Large intestine (tissue), 3 donors: Measurements from ENCODE around the gene UBE2Z. TPM values are rescaled to one million over a fixed set of nuclear protein-coding genes. Genes with fewer than 3 reads are reported as not detected.
A peak's percentile ranks its signal among the peaks of the same experiment; 100 is the strongest.

Experiments
- DNase-seq, 2 donors: peaks; one replicate each; pipeline versions ENCODE4 v3.0.0 to v3.0.0-alpha.2; 2013
- H3K27ac ChIP-seq: one replicate; pipeline ENCODE4 v1.5.1; 2013; ENCODE audit warnings: low read length
- H3K27me3 ChIP-seq: 2 replicates; pipeline ENCODE4 v1.6.1; 2013; ENCODE audit warnings: low read length; ENCODE audit not compliant: control insufficient read depth, insufficient read depth
- H3K36me3 ChIP-seq: 2 replicates; pipeline ENCODE4 v1.6.1; 2013; ENCODE audit warnings: low read length; ENCODE audit not compliant: control insufficient read depth, insufficient read depth
- H3K4me1 ChIP-seq: one replicate; pipeline ENCODE4 v1.6.1; 2013; ENCODE audit warnings: low read length; ENCODE audit not compliant: control insufficient read depth, insufficient read depth
- H3K4me3 ChIP-seq: one replicate; pipeline ENCODE4 v1.5.1; 2013; ENCODE audit warnings: low read length
- H3K9me3 ChIP-seq: one replicate; pipeline ENCODE4 v1.6.1; 2013; ENCODE audit warnings: mild to moderate bottlenecking, low read depth, low read length, moderate library complexity; ENCODE audit not compliant: control insufficient read depth
- WGBS: methylation state at CpG from one replicate; pipeline ENCODE4 v1.1.5; 2013; ENCODE audit warnings: low lambda C conversion rate; ENCODE audit not compliant: insufficient coverage; 5-methylcytosine and 5-hydroxymethylcytosine counted together
- polyA plus RNA-seq: library from polyadenylated mRNA; unstranded; fragments of 120-200 nt; gene quantifications from one replicate; pipeline ENCODE4 v1.2.1, GENCODE V29; 2013

Gene UBE2Z
- polyA plus RNA-seq, 1 donor, result 75.5 TPM

GRCh38 chr17:48901241-48901640 is 7.0 kb upstream of the UBE2Z start:
- H3K4me1 ChIP-seq, result no peaks in the 10 kb centered on the region
- H3K27me3 ChIP-seq, result no peaks in the 10 kb centered on the region
- H3K4me3 ChIP-seq, result no peak overlapping the region
- H3K36me3 ChIP-seq, result peaks cover 16% of the 10 kb centered on the region
- no peak overlapping the region for H3K27ac ChIP-seq
- WGBS, result no CpG with 5 or more reads among the region's 1 CpG
- H3K9me3 ChIP-seq, result no peaks in the 10 kb centered on the region
- DNase-seq, result no peak

- no CpG with 5 or more reads among the region's 1 CpG for WGBS
- peak in 1 of 2 donors; percentile 32 for DNase-seq
- no peak overlapping the region for H3K4me3 ChIP-seq
Measured at GRCh38 chr17:48903401-48903800, 4.8 kb upstream of the UBE2Z start.

GRCh38 chr17:48904428-48904827 is 3.8 kb upstream of the UBE2Z start:
- H3K9me3 ChIP-seq, result no peaks in the 10 kb centered on the region
- no peaks in the 10 kb centered on the region for H3K27me3 ChIP-seq
- H3K4me3 ChIP-seq, result no peak overlapping the region
- no peaks in the 10 kb centered on the region for H3K36me3 ChIP-seq
- no peak for DNase-seq
- no CpG with 5 or more reads among the region's 7 CpGs for WGBS
- no peaks in the 10 kb centered on the region for H3K4me1 ChIP-seq
- H3K27ac ChIP-seq, result no peak overlapping the region

More at GRCh38 chr17:48903401-48903800, 4.8 kb upstream of the UBE2Z start:
- Histone ChIP-seq H3K36me3 (peaks cover under 1% of the 10 kb centered on the region), H3K27ac (no peak overlapping the region), H3K4me1 (no peaks in the 10 kb centered on the region), H3K27me3 (no peaks in the 10 kb centered on the region), H3K9me3 (no peaks in the 10 kb centered on the region)

- DNase-seq, result no peak
- peaks cover 15% of the 10 kb centered on the region for H3K4me1 ChIP-seq
- H3K9me3 ChIP-seq, result no peaks in the 10 kb centered on the region
- no peak overlapping the region for H3K4me3 ChIP-seq
- H3K27me3 ChIP-seq, result no peaks in the 10 kb centered on the region
- whole genome bisulfite sequencing, result no CpG with 5 or more reads among the region's 9 CpGs
- H3K36me3 ChIP-seq, result peaks cover 6% of the 10 kb centered on the region
- no peak overlapping the region for H3K27ac ChIP-seq
Measured at GRCh38 chr17:48905987-48906515, 2.2 kb upstream of the UBE2Z start.

GRCh38 chr17:48907713-48908046 is 527 bp upstream of the UBE2Z start:
- no peaks in the 10 kb centered on the region for H3K9me3 ChIP-seq
- H3K4me1 ChIP-seq, result peaks cover 16% of the 10 kb centered on the region
- H3K27ac ChIP-seq, result peak overlapping the region; percentile 67
- peak overlapping the region; percentile 63 for H3K4me3 ChIP-seq
- H3K27me3 ChIP-seq, result no peaks in the 10 kb centered on the region
- H3K36me3 ChIP-seq, result peaks cover 18% of the 10 kb centered on the region
- DNase-seq, result no peak
- WGBS, result no CpG with 5 or more reads among the region's 2 CpGs

GRCh38 chr17:48908853-48909394 is 717 bp downstream of the UBE2Z start:
- H3K36me3 ChIP-seq, result peaks cover 30% of the 10 kb centered on the region
- 0% methylated on average over 5 of the region's 36 CpGs for WGBS
- peak overlapping the region; percentile 67 for H3K27ac ChIP-seq
- no peaks in the 10 kb centered on the region for H3K27me3 ChIP-seq
- peak overlapping the region; percentile 63 for H3K4me3 ChIP-seq
- peak; percentile 70 to 78 for DNase-seq
- H3K9me3 ChIP-seq, result no peaks in the 10 kb centered on the region
- peaks cover 16% of the 10 kb centered on the region for H3K4me1 ChIP-seq

GRCh38 chr17:48909783-48910182 is 1.6 kb downstream of the UBE2Z start:
- peaks cover 37% of the 10 kb centered on the region for H3K36me3 ChIP-seq
- no peak for DNase-seq
- H3K27me3 ChIP-seq, result no peaks in the 10 kb centered on the region
- no peaks in the 10 kb centered on the region for H3K9me3 ChIP-seq
- WGBS, result 7% methylated on average over 2 of the region's 4 CpGs
- peak overlapping the region; percentile 8 for H3K27ac ChIP-seq
- peaks cover 16% of the 10 kb centered on the region for H3K4me1 ChIP-seq
- peak overlapping the region; percentile 63 for H3K4me3 ChIP-seq

- H3K36me3 ChIP-seq, result peaks cover 37% of the 10 kb centered on the region
- H3K4me3 ChIP-seq, result no peak overlapping the region
- H3K9me3 ChIP-seq, result no peaks in the 10 kb centered on the region
- no peaks in the 10 kb centered on the region for H3K27me3 ChIP-seq
- WGBS, result no CpG with 5 or more reads among the region's 2 CpGs
- peaks cover 16% of the 10 kb centered on the region for H3K4me1 ChIP-seq
- no peak for DNase-seq
- H3K27ac ChIP-seq, result no peak overlapping the region
Measured at GRCh38 chr17:48910370-48910769, 2.2 kb downstream of the UBE2Z start.

GRCh38 chr17:48912476-48912875 is 4.3 kb downstream of the UBE2Z start:
- Histone ChIP-seq H3K36me3 (peaks cover 57% of the 10 kb centered on the region), H3K27me3 (no peaks in the 10 kb centered on the region), H3K4me1 (peaks cover 16% of the 10 kb centered on the region), H3K27ac (no peak overlapping the region), H3K9me3 (no peaks in the 10 kb centered on the region), H3K4me3 (no peak overlapping the region)
- no CpG with 5 or more reads among the region's 2 CpGs for WGBS
- DNase-seq, result no peak

GRCh38 chr17:48915459-48916282 is 7.5 kb downstream of the UBE2Z start:
- peaks cover 84% of the 10 kb centered on the region for H3K36me3 ChIP-seq
- peak in 1 of 2 donors; percentile 46 for DNase-seq
- WGBS, result no CpG with 5 or more reads among the region's 5 CpGs

More at GRCh38 chr17:48915459-48916282, 7.5 kb downstream of the UBE2Z start:
- Histone ChIP-seq H3K27me3 (no peaks in the 10 kb centered on the region), H3K4me3 (no peak overlapping the region), H3K27ac (peak overlapping the region; percentile 3), H3K4me1 (peaks cover 5% of the 10 kb centered on the region), H3K9me3 (no peaks in the 10 kb centered on the region)
